HG03558 (cell line): ENCODE results near the gene CTIF.

Experiments
- ATAC-seq: cut with Tn5 transposase; IDR thresholded peaks from one replicate; pipeline ENCODE4 v1.9.1; 2021; ENCODE audit warnings: moderate number of reproducible peaks; ENCODE audit not compliant: unreplicated experiment; ENCODE audit errors: extremely low read depth

Gene CTIF

DNA sequence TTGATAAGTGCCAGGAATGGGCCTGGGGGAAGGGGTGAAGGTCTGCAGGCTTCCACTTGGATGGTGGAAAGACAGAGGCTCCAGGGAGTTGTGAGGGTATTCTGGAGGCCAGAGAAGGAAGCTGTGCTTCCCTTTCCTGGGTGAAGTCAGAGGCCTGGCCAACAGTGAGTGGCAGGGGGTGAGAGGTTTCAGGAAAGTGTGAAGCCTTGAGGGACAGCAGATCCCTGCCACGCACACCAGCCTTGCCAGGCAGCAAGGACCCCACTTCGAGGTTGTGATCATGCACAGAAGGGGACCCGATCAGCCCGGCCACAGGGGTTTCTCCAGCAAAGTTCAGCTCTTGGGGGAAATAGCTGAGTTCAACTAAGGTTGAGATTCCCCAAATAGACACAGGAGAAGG is 345.5 kb downstream of the CTIF start:
- no peak for ATAC-seq

DNA sequence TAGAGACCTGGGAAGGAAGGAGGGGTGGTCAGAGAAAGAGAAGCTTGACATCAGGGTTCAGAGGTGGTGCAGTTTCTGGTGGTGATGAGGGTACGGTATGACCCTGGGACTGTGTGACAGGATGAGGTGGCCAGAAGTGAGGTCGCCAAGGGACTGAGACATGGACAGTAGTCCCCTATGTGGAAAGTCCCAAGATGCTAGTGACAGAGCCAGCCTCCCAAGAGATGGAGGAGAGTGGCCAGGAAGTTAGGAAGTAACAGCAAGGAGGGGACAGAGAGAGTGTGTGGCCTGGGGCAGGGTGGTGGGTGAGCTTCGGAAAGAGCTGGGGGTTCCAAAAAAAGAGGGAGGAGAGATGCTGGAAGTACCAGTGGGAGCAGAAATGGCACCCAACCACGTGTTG is 345.9 kb downstream of the CTIF start:
- ATAC-seq = no peak

DNA sequence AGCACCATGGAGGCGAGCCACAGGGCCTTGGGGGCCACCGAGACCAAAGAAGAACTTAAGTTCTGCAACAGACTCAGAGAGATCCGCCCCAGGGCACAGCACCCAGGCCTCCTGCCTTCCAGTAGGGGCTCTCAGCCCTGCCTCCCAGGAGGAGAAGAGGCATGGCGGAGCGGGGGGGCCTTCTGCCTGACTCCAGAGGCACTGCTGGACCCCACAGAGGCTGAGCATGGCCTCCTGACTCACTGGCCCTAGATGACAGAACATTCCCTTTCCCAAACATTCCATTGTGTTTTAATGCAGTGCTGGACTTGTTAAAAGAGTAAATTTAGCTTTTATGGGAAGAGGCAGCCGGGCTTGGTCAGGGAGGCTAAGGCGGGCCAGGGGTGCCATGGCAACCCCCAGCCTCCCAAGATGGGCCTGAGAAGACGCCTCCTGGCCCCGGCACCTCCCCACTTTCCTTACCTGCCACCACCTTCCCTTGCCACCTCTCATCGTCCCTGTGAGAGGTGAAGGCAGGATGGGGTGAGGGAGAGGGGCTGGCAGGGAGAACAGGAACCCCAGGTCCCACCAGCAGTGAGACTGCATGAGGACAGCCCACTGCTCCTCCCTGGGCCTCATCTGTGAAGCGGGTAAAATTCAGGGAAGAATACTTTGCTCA is 346.6 kb downstream of the CTIF start:
- ATAC-seq = no peak

DNA sequence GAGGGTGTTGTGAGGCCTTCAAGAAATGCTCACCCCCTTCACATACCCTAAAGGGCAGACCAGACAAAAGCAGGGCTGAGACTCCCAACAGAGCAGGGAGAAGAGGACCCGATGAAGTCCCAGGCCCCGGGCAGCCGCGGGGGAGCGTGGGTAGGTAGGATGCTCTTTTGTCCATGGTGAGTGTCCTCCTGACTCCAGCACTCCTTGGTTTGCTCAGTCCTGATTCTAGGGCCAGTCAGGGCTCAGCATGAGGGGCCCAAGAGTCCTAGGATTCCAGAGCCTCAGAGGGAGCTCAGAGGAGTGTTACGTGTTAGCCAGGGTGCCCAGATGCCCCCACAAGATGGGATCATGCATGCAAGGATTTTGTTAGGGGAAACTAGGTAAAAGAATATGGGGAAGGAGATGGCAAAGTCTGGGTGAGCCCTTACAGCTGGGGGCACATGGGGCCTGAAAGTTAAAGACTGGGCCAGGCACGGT is 347.1 kb downstream of the CTIF start:
- ATAC-seq = no peak

DNA sequence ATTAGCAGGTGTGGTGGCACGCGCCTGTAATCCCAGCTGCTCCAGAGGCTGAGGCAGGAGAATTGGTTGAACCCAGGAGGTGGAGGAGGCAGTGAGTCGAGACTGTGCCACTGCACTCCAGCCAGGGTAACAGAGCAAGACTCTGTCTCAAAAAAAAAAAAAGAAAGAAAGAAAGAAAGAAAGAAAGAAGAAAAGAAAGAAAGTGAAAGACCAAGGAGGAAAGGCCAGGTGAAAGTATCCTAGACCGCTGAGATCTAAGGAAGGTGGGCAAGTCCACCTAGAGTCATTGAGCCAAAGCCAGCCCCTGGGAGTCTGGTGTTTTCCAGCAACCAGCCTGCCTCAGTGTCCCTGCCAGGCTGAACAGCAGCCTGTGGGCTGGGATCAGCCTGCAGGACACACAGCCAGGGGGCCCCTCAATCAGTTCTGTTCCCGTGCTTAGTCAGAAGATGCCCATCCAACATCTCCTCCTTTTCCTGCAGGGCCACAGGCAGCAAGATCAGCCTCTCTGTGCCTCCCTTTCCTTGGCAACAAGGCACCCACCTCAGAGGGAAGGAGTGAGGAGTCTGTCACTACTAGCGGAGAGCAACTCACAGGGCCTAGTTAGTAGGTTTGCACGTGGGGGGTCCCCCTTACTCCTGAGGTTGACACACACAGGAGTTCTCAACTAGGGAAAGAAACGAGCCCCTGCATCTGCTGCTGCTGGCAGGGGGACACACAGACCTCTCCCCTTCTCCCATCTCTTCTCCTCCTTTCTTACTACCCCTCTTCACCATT is 347.9 kb downstream of the CTIF start:
- ATAC-seq = no peak

DNA sequence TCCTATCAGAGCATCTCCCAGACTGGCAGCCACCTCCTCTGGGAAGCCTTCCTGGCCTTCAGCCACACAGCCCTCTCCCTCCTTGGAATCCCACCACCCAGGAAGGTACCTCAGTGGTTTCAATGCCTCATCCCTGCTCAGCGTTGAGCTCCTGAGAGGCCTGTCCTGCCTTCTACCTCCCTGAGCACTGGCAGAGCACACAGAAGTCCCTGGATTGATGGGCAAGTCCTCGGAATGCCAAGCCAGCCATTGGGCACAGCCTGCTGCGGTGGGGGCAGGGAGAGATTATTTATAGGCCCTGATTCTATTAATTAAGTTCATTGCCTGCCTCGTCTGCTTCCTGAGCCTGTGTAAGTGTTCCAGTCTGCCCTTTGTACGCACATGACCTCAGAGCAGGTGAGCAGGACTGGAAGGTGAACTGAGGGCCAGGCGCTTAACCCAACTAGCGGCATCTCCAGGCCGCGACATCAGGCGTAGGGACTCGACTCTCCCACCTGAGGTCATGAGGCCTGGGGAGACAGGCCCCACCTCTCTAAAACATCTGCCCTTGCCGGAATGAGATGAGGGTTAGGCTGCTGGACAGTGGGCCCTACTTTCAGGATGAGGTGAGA is 348.6 kb downstream of the CTIF start:
- no peak for ATAC-seq

DNA sequence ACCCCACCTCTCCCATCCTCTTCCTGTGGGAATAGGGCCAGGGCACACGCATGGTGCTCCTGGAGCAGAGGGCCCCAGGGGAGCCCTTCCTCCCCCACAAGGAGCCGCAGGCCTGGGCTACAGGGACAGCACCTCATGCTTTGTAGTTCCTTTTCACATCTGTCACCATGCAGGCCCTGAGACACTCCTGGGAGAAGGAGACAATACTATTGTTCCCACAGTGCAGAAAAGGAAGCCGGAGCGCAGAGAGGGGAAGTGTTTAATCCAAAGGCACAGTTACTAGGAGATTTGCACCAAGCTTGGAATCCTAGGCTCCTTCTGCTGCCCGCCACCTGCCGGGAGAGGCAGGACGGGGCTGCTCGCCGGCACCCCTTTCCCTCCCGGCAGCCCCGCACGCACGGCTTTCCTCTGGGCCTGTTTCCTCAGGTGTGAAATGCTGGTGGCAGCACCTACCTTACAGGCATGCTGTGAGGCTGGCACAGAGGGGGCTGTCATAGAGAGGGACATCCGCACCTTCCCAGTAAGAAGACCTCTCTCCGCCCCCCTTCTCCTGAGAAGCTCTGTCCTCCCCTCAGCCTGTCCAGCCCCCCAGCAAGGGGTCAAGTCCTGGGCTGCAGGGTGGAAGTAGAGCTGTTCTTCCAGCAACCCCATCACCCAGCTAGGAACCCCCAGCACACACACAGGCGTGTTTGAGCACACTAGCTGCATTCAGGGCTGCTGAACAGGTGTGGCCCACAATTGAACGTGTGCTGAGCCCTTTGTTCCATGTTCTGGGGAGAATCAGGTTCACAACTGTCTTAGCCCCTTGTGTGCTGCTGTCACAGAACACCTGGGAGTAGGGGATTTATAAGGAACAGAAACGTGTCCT is 349.3 kb downstream of the CTIF start:
- ATAC-seq = no peak

DNA sequence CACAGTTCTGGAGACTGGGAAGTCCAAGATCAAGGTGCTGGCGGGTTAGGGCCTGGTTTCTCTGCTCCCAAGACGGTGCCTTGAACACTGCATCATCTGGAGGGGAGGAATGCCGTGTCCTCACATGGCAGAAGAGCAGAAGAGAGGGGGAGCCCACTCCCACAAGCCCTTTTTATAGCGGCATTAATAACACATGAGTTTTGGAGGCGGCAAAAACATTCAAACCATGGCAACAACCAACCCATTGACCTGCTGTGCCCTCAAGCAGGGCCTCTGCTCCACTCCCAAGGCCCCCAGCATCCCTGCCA is 349.9 kb downstream of the CTIF start:
- ATAC-seq = no peak

DNA sequence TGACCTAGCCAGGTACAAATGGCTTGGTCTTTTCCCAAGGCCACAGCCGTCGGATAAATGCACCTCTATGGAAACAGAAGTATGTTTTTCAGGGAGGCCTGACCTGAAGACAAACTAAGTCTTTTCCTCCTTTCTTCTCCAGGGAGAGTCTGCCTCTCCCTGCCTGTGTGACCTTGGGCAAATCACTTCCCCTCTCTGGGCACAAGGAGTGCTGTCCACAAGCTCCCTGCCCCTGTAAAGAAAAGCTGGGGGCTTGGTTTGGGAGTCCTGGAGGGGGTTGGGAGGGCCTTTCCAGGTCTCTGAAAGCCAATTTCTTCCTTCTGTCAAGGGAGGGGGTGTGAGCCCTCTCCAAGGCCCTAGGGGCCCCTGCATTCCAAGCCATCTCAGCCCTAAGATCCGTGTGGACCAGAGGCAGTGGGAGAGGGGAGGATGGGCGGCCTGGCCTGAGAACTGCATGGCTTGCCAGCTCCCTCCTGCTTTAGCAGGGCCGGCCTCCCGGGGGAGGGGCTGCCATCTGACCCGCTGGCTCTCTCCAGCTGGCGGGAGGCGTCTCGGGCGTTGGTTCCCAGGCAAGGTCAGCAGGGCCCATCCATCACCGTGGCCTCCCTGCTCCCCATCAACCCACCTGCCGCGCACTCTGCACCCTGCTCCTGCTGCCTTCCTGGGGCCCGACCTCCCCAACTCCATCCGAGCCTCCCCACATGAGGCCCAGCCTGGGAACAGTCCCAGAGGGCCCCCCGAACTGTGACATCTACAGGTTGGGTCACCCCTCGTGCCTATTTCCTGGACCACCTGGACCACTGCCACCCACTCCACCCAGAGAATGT is 350.5 kb downstream of the CTIF start:
- no peak for ATAC-seq

DNA sequence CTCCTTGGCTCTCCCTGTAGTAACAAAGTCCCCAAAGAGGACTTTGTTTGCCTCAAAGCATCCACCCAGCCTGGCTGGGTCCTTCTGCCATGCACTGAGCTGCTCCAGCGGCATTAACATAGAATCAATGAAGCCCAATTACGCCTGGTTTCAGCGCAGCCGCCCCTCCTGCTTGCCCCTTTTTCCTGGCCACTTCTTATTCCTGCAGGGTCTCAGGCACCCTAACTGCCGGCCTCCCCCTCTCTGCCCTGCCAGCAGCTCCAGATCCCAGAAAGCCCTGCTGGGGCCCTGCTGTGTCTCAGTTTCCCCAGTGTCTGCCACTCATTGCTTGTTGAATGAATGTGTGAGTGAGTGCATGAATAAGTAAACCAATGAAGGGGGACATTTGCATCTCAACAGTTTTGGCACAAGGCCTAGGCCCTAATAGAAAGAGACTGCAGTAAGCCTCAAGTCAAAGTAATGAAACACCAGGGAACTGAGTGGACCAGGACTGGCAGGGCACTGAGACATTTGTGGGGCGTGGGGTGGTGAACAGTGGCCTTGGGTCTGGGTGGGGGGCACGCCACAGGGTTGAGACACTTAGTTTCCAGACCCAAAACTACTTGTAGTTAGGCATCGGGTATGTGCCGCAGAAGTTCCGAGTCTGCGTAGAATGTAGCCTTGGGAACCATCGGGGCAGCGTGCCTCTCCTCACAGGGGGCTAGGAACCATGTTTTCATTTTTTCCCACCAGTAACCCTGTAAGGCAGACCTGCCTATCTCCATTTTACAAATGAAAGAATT is 351.3 kb downstream of the CTIF start:
- ATAC-seq = no peak

DNA sequence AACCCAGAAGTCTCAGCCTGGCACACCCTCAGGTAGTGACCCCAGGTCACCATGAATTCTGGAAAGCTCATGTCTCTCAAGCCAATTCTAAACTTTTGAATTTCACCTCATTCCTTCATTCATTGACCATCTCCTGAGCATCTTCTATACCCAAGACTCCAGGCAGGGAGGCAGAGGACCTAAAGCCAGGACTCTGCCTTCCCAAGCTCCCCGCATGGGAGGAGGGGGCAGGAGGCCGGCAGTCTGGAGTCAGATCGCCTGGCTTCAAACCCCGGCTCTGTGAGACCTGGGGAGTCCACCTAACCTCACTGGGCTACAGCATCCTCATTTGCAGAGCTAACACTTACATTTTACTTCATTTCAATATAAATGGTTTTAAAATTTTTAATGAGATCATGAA is 352.9 kb downstream of the CTIF start:
- no peak for ATAC-seq

DNA sequence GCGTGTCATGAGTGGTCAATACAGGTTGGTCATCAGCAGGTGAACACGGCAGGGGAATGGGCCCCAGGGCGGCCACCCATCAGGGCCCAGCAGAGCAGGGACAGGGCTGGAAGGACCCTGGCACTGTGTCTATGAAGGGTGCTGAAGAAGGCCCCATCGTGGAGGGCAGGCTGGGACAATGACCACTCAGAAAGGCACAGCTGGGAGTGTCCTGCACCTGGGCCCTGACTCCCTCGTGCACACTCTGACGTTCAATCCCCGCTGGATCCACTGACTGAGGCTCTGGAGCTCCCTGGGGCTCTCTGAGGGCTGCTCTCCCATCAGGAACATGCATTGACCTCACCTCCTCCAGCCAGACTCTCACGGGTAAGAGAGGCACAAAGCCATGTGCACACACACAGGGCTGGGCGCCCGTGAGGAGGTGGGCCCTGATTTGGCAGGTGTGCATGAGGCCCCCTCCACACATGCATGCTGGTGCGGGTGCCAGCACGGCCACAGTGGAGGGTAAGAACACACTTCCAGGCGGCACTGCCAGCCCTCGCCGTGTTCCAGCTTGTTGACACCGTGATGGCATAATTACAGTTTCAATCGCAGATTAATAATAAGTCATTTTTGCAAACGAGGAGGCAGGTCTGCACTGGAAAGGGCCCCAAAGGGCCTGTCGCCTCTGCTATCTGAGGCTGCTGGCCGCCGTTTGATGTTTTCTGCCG is 353.5 kb downstream of the CTIF start:
- no peak for ATAC-seq

DNA sequence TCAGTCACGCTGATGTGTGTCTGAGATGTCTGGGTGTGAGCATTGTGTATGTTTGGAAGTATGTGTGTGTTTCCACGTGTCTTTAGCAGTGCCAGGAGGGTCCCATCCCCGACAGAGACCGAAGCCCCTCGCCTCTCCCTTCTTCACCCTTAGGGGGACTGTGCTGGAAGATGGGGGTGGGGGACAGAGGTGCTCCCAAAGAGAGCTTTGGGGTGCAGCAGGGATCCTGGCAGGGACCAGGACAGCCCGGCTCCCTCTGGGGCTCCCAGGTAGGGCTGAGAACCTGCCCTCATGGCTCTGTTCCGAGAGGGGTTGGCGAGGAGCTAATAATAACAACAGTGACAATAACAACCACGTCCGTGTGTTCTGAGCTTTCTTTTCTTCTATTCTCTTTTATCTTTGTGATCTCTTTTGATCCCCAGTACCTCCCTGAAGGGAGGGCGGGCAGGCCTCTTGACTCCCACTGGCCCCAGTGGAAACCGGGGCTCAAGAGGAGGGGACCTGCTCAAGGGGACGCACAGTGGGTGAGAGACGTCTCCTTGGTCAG is 354.3 kb downstream of the CTIF start:
- no peak for ATAC-seq

DNA sequence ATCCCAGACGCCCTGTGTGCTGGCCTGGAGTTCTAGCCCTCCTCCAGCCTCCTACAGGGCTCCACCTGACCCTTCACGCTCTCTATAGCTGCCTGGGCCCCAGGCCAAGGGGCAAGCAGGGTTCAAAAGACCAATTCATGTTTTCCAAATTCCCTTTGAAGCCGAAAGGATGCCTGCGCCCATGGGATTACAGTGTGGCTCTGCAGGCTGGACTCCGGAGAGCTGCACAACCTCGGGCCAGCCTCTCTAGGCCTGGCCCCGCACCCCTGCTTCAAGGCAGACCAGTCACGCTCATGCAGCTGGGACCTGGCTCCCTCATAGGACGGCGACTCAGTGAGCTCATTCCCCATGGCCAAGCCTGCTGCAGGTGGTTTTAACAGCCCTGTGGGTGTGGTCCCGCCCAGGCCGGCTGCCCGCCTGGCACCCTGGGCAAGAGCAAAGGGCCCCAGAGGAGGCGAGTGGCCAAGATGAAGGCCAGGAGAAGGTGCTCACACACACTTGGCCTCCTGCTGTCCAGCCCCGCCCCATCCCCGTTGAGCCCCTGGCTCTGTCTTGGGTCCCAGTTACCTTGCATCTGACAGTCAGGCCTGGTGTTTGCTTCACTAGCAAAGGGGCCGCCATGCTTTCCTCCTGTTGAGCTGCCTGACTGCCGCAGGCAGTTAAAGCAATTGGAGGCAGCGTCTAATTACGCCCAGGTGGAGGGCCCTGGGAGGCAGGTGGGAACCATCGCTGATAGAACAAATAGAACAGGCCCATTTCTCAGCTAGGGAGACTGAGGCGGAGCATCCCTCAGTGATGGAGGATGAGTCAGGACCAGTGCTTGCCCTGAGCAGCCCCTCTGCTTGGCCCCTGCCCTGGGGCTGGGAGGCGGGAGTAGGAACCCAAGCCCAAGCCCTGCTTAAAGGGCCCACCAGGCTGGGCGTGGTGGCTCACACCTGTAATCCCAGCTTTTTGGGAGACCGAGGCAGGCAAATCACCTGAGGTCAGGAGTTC is 355.1 kb downstream of the CTIF start:
- no peak for ATAC-seq

DNA sequence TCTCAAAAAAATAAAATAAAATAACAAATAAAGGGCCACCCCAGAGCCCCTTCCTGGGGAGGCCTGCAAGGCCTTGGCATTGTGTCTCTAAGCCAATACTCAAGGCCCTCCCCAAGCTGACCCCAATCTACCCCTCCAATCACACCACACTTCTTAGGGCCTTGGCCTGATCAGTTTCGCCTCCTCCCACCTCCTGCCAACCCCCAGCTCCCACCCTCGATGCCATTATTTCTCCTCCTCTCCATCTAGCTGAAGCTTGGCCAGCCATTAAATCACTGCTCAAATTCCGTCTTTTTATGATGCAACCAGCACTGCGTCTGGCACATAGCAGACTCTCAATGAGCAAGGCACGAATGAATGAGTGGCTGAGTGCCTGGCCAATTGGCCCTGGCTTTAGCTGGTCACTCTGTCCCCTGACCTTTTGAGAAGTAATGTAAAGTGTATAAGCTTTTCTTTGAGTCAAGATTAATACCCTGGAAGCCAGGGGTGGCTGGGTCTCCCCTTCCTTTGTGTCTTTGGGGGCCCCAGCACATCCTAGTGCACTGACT is 356.0 kb downstream of the CTIF start:
- ATAC-seq = no peak

DNA sequence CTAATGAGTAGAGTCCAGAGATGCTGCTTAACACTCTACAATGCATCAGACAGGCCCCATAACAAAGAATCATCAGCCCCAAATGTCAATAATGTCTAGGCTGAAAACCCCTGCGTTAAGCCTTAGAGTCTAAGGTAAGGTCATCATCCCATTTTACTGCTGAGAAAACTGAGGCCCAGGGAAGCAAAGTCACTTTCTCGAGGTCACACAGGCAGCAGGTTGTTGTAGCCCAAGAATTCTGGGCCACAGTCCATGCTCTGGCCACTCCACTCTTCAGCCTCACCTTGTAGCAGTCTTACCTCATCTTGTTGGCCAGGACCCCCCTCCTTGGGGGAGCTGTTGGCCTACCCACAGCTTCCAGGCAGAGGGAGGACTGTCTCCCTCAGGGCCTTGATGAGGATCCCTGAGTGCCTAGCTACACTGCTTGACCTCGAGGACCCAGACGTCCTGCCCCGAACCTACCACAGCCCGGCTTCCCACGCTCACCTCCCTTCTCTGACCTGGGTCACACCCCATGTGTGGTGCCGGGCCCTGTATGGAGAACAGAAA is 357.6 kb downstream of the CTIF start:
- no peak for ATAC-seq
